ENCODE results near the gene MTHFR. TPM values are rescaled to one million over a fixed set of nuclear protein-coding genes. Genes with fewer than 3 reads are reported as not detected.

MTHFR gene
- total RNA-seq, 1 donor from 2014 or later: 29.6 TPM

GRCh38 chr1:11848373-11848700, 42.6 kb upstream of the MTHFR start:
- H3K27ac Mint-ChIP-seq (ENCODE audit: unreplicated experiment): no peak overlapping the region
- no peak overlapping the region for H3K4me3 Mint-ChIP-seq

GRCh38 chr1:11847667-11848372, 42.1 kb upstream of the MTHFR start, which contains the start of gene NPPA:
Gene NPPA (minus strand): TSS chr1:11847783. CDS start chr1:11847684, 99 bp downstream.
- Mint-ChIP-seq H3K4me3 (no peak within 1 kb of the TSS), H3K4me1 (peaks cover 2% of the 10 kb centered on the region), H3K9me3 (no peaks in the 10 kb centered on the region), H3K27me3 (ENCODE audit: low read depth) (peaks cover 7% of the 10 kb centered on the region), H3K27ac (ENCODE audit: unreplicated experiment) (no peak within 1 kb of the TSS), H3K36me3 (ENCODE audit: low read depth) (peaks cover 10% of the 10 kb centered on the region)
- TF ChIP-seq CTCF (conservative IDR thresholded peaks at IDR 0.05): no peak
- no peak for DNase-seq (ENCODE audit: low read depth, low spot score)

More at GRCh38 chr1:11848373-11848700, 42.6 kb upstream of the MTHFR start:
- TF ChIP-seq CTCF (conservative IDR thresholded peaks at IDR 0.05): no peak
- Mint-ChIP-seq H3K9me3 (no peaks in the 10 kb centered on the region), H3K36me3 (ENCODE audit: low read depth) (peaks cover 10% of the 10 kb centered on the region), H3K4me1 (peaks cover 4% of the 10 kb centered on the region), H3K27me3 (ENCODE audit: low read depth) (peaks cover 11% of the 10 kb centered on the region)
- DNase-seq (ENCODE audit: low read depth, low spot score): no peak

GRCh38 chr1:11845641-11846335, 40.0 kb upstream of the MTHFR start:
- peaks cover 10% of the 10 kb centered on the region for H3K36me3 Mint-ChIP-seq (ENCODE audit: low read depth)
- no peak overlapping the region for H3K4me3 Mint-ChIP-seq
- peaks cover 3% of the 10 kb centered on the region for H3K27me3 Mint-ChIP-seq (ENCODE audit: low read depth)
- no peak for DNase-seq (ENCODE audit: low read depth, low spot score)
- H3K4me1 Mint-ChIP-seq: no peaks in the 10 kb centered on the region
- TF ChIP-seq CTCF (conservative IDR thresholded peaks at IDR 0.05): no peak
- no peaks in the 10 kb centered on the region for H3K9me3 Mint-ChIP-seq
- H3K27ac Mint-ChIP-seq (ENCODE audit: unreplicated experiment): no peak overlapping the region

GRCh38 chr1:11842154-11843041, 36.6 kb upstream of the MTHFR start:
- Mint-ChIP-seq H3K4me1 (no peaks in the 10 kb centered on the region), H3K36me3 (ENCODE audit: low read depth) (peaks cover 8% of the 10 kb centered on the region), H3K27ac (ENCODE audit: unreplicated experiment) (no peak overlapping the region), H3K9me3 (no peaks in the 10 kb centered on the region), H3K4me3 (no peak overlapping the region), H3K27me3 (ENCODE audit: low read depth) (no peaks in the 10 kb centered on the region)
- no peak for TF ChIP-seq CTCF (conservative IDR thresholded peaks at IDR 0.05)
- no peak for DNase-seq (ENCODE audit: low read depth, low spot score)

Data from neural crest cell (in vitro differentiated cells).